H1 (cell line): Measurements from ENCODE around the gene TIAM2. TPM values are rescaled to one million over a fixed set of nuclear protein-coding genes. Genes with fewer than 3 reads are reported as not detected.

Experiments
- ASH2L ChIP-seq: fragments of 200-600, 300-600 bp; sonication (generic); IDR thresholded peaks from one replicate; pipeline ENCODE4 v1.7.1; 2017; ENCODE audit warnings: low read length
- CBX5 ChIP-seq: fragments of 300-800, 300-1000 bp; sonication (generic); IDR thresholded peaks from 2 replicates; pipeline ENCODE4 v1.7.1; 2016; ENCODE audit warnings: antibody characterized with exemption, low read length, low read depth
- JUND ChIP-seq: IDR thresholded peaks from 2 replicates; pipeline ENCODE4 v1.6.1; 2011; ENCODE audit warnings: mild to moderate bottlenecking, improper control_type of control experiment, low read length
- YY1 ChIP-seq: IDR thresholded peaks from 2 replicates; pipeline ENCODE4 v1.6.1; 2011; ENCODE audit warnings: low read depth, mild to moderate bottlenecking, low read length
- polyA plus RNA-seq, 7 experiments: library from polyadenylated mRNA; depleted of rRNA in 3 of 7; stranded (reverse) in 5 of 7; unstranded in 2 of 7; fragments of >200 nt in 5 of 7; fragments of 200-250 nt in 2 of 7; gene quantifications; 1 replicate in 5 of 7; 2 replicates in 1 of 7; 4 replicates in 1 of 7; pipeline versions ENCODE4 v1.2.1 to v1.2.3, GENCODE V29; 2011 to 2013; ENCODE audit warnings: missing spikeins in 2 of 7, mixed read lengths in 2 of 7
- total RNA-seq: library from RNA; stranded (reverse); fragmentation: NEBNext Ultra II Directional; extraction: Animal tissue kit (Norgen Biotek cat#: 25700); gene quantifications from 2 replicates; pipeline ENCODE4 v1.2.1, GENCODE V29; 2021

TIAM2 gene
- total and polyA plus RNA-seq, 2 of the 8 experiments (the other 6 are each of a cell fraction or from before 2014, with no cell fraction given): 7.4 to 23.9 TPM

DNA sequence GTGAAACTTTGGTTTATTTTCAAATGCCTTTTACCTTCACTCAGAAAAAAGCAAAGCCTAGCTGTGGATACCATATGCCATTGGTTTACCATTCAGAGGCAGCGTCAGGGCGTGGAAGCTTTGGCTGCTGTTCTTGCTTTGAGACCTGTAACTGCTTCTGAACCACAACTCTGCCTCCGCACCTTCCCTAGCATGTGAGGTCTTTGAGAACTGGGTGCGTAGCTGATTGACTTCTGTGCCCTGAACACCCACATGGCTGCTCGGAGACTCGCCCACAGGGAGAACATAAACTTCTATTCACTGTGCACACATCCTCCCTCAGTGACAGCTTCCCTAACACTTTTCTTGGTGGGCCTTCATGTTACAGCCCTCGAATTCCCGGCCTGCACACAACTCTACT lies 257.5 kb downstream of the TIAM2 start (continued):
- TF ChIP-seq ASH2L: no peak
- TF ChIP-seq CBX5: no peak
- no peak for TF ChIP-seq YY1
- no peak for TF ChIP-seq JUND
